ENCODE measurements around the gene NAT8L.

NAT8L gene

GRCh38 chr4:2094545-2094944 lies 35.4 kb downstream of the NAT8L start:
- DNase-seq (ENCODE audit: low read depth) = no peak

DNA sequence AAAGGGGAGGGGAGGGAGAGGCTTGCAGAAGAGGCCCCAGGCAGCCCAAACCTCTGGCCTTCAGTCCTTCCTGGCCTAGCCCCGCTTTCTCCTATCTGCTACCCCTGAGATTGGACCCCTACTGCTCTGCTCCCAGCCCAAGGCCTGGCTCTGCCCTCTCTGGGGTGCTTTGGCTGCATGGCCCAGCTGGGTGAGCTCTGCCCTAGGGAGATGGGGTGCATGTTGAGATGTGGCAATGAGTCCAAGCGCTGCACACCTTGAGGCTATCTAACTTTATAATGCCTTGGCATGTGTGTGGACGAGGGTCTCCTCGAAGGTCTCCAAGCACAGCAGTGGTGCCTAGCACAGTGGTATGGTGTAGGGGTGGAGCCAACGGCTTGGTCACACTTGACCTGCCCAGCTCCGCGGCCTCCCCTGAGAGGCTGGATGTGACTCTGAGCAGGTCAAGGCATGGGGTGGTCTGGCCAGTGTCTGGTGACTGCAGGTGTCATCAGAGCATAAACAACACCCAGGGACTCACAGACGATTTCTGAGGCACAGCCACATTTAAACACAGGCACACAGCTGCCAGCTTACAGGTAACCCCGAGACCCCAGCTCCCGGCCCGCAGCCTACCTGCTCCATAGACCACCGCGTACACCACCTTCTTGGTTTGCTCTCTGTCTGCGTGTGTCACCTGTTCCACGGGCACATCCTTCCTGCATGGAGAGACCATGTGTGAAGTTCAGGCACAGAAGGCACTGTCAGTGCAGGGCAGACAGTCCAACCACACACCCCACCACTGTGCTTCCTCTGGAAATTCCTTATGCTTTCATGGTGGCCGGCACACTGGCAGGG lies 36.3 kb downstream of the NAT8L start:
- DNase-seq (ENCODE audit: low read depth) = no peak

- no peak for DNase-seq (ENCODE audit: low read depth)
Measured at GRCh38 chr4:2096073-2096609, 37.0 kb downstream of the NAT8L start.

DNA sequence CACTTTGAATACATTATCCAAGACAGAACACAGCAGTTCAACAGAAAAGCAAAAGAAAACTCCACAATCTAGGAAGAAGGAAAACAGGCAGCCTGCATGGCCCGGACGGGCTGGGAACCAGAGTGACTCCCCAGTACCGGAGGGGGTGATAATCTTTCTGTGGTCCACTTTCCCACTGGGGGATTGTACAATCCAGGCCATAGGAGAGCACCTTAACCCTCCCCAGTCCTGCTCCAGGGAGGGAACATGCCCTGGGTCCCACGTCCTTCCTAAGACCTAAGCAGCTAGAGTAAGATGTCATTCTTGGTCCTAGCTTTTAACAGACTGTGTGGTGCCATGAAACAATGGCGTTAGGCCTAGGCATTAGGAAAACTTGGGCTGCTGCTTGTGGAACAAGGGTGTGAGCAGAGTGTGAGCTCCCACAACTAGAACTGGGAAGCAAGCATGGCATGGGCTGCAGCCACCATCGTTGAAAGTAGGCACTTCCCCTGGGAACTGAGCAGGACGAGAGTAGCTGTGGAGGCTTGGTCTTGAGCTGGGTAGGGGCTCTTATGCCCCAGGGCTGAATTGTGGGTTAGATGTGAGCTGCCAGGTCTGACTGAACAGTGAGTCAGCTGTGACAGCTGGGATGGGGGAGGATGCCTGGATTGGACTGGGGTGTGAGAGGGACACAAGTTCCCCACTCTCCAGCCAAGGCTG lies 42.4 kb downstream of the NAT8L start:
- no peak for DNase-seq (ENCODE audit: low read depth)

DNA sequence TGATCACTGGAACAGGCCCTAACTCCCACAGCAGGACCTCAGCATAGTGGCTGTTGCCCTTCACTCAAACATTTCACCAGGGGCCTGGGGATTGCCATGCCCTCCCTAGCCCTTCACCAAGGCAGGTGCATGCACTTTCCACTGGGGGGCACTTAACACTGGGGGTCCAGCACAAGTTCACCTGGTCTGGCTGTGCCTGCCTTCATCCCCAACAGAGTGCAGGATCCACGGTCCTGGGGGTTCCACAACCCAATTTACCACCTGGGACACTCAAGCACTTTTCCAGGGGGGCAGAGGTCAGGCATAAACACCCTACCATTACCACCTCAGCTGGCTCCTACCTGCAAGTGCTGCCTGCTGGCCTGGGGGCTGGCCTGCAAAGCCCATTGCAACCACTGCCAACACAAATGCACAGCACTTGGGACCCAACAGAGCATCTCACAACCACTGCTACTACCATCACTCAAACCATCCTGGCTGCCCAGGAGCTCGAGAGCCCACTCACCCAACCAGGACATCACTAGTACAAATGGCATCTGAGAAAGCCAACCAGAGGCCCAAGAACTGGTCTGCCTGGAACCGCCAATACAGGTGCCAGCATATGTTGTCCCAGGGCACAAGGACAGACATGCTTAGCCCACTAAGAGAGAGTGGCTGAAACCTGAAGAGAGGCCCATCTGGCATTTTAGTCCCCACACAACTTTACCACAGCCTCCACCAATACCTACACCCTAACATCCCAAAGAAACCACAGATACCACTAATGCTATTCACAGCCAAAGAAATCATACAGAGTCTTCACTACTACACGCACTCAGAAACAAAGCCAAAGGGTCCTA lies 43.1 kb downstream of the NAT8L start:
- no peak for DNase-seq (ENCODE audit: low read depth)

- no peak for DNase-seq (ENCODE audit: low read depth)
Measured at GRCh38 chr4:2103127-2103842, 44.2 kb downstream of the NAT8L start.

- no peak for DNase-seq (ENCODE audit: low read depth)
Measured at GRCh38 chr4:2103843-2104547, 44.9 kb downstream of the NAT8L start.

DNA sequence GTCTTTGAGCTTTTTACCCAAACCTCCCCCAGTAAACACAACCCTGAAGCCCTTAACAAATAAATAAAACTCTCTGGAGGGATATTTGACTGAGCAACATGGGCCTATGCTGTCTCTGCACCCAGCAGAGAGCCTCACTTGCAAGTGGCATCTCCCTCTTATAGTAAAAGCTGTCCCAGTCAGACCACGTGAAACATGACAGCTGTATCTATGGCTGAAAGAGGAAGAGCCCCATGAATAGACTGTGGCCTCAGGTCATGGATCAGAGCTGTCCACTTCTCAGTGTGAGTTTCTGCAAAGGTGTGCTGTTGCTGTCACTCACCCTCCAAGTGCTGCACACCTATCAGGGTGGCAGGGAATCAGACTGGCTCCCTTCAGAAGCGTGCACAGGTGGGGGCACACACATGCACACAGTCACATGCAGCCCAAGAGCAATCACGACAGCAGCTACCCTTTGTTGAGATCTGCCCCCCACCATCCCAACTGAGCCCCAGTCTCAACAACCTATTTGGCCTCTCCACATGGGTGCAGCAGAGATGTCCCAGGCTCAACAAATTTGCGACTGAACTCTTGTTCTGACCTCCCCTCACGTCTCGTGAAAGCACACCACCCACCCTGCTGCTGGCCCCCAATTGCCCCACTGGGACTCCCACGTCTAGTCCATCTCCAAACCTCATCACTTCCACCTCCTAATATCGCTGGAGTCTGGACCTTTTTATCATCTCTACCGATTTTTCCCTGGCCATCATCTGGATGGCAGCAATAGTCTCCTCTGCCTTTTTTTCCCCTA lies 45.6 kb downstream of the NAT8L start:
- DNase-seq (ENCODE audit: low read depth) = no peak

DNA sequence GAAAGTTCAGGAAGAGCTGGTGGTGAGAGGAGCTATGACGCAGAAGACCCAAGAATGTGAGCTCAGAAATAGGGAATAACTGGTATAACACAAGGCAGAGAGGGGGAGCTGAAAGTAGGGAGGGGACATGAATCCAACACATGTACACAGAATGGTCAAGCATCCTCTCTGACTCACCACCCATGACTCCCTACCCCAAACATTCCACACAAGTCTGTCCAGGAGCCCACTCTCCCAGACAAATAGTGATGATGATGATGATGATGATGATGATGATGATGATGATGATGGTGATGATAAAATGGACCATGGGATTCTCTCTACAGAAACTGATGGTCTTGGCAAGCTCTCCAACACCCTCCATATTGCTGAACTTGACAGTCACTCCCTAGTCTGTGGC lies 46.4 kb downstream of the NAT8L start:
- no peak for DNase-seq (ENCODE audit: low read depth)

DNA sequence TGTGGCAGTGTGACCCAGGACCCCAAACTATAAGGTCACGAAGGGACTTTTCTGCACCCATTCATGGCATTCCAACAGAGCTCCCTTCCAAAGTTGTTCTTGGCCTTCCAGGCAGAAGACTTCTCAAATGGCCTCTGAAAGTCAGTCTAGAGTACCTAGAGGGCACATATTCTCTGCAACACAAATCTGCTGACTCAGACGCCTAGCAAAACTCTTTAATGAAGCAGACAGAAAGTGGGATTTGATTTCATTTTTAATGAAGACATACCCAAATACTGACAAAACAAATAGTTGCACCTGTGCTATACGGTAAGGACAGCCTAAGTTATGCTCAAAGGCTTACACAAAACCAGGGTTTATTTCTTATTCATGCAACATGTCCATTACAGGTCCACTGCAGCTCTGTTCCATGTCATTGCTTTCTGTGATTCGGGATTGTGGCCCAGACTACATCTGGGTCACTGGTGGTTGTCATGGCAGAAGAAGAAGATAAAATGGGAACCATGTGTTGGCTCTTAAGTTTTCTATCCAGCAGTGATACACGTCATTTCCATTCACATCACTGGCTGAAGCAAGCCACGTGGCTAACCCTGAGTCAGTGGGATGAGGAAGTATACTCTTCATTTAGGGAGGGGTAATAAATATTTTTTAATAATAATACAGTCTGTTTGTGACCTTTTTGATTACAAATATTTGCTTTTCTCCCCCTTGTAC lies 57.7 kb downstream of the NAT8L start:
- no peak for DNase-seq (ENCODE audit: low read depth)
